OCI-LY7 (cell line): ENCODE measurements around the gene MAP3K3. TPM values are rescaled to one million over a fixed set of nuclear protein-coding genes. Genes with fewer than 3 reads are reported as not detected.

Experiments used
- BruUV-seq: library from RNA; stranded (reverse); fragments of 400-500 nt; replicated peaks from 2 replicates; lab custom pipeline; 2021; lab: Mats Ljungman, UMichigan
- CTCF ChIA-PET: fragments of 300-600 bp; sonication (Branson Sonifier 250); formaldehyde crosslinking; loops from one replicate; lab custom pipeline; 2022; ENCODE audit warnings: antibody characterized with exemption; ENCODE audit not compliant: unreplicated experiment; lab: Charles Lee
- POLR2A ChIA-PET: fragments of 300-600 bp; sonication (Branson Sonifier 250); formaldehyde crosslinking; loops from one replicate; lab custom pipeline; 2022; ENCODE audit warnings: antibody characterized with exemption; lab: Charles Lee
- DNase-seq: peaks from one replicate; pipeline ENCODE4 v3.0.0-alpha.2; 2015; ENCODE audit warnings: low spot score
- H2AFZ ChIP-seq: fragments of 200-600 bp; sonication (generic), shearing (Covaris generic); 2 replicates; pipeline ENCODE4 v1.6.1; 2014; ENCODE audit warnings: mild to moderate bottlenecking, antibody characterized with exemption, low read length, moderate library complexity
- H3K27ac ChIP-seq: fragments of 200-600 bp; sonication (generic); 2 replicates; pipeline ENCODE4 v1.5.1; 2014; ENCODE audit warnings: mixed run types, low read depth, mild to moderate bottlenecking, moderate library complexity, low read length, inconsistent platforms; ENCODE audit not compliant: poor library complexity, severe bottlenecking
- H3K36me3 ChIP-seq: fragments of 200-600 bp; sonication (generic); 2 replicates; pipeline ENCODE4 v1.6.1; 2014; ENCODE audit warnings: mild to moderate bottlenecking, antibody characterized with exemption, low read length, moderate library complexity, mixed read lengths; ENCODE audit not compliant: insufficient read depth
- H3K4me1 ChIP-seq: fragments of 200-600 bp; sonication (generic); 2 replicates; pipeline ENCODE4 v1.5.1; 2014; ENCODE audit warnings: mild to moderate bottlenecking, low read length; ENCODE audit not compliant: insufficient read depth, poor library complexity, severe bottlenecking
- H3K4me2 ChIP-seq: fragments of 200-600 bp; sonication (generic); 2 replicates; pipeline ENCODE4 v1.6.1; 2014; ENCODE audit warnings: mild to moderate bottlenecking, low read length
- H3K4me3 ChIP-seq: fragments of 200-600 bp; sonication (generic); 2 replicates; pipeline ENCODE4 v1.5.1; 2014; ENCODE audit warnings: mild to moderate bottlenecking, low read depth, low read length; ENCODE audit not compliant: poor library complexity, severe bottlenecking
- H3K79me2 ChIP-seq: fragments of 200-600 bp; sonication (generic); 2 replicates; pipeline ENCODE4 v1.6.1; 2016; ENCODE audit warnings: low read depth, mild to moderate bottlenecking, low read length, moderate library complexity, mixed read lengths; ENCODE audit not compliant: insufficient read depth
- H3K9me2 ChIP-seq: fragments of 200-600 bp; sonication (generic); 2 replicates; pipeline ENCODE4 v1.6.1; 2016; ENCODE audit warnings: mild to moderate bottlenecking, low read length, mixed read lengths; ENCODE audit not compliant: insufficient read depth
- H3K9me3 ChIP-seq: fragments of 200-600 bp; sonication (generic); 2 replicates; pipeline ENCODE4 v1.6.1; 2014; ENCODE audit warnings: mild to moderate bottlenecking, mixed run types, low read length, mixed read lengths
- H4K20me1 ChIP-seq: fragments of 200-600 bp; sonication (generic); 2 replicates; pipeline ENCODE4 v1.6.1; 2014; ENCODE audit warnings: mild to moderate bottlenecking, antibody characterized with exemption, low read length, moderate library complexity, mixed read lengths; ENCODE audit not compliant: insufficient read depth
- CTCF ChIP-seq: fragments of 200-600 bp; sonication (generic); conservative IDR thresholded peaks from 2 replicates; pipeline ENCODE4 v1.5.1; 2014; ENCODE audit warnings: mild to moderate bottlenecking, antibody characterized with exemption, low read length, moderate library complexity, mixed read lengths
- EZH2phosphoT487 ChIP-seq: fragments of 200-600 bp; sonication (generic); IDR thresholded peaks from 2 replicates; pipeline ENCODE4 v1.6.1; 2018; ENCODE audit warnings: low read depth, borderline replicate concordance, mild to moderate bottlenecking, mixed run types, antibody characterized with exemption, low read length, moderate library complexity, mixed read lengths
- intact Hi-C: fragments of 100-400 bp; cut with micrococcal nuclease; formaldehyde crosslinking; loops from one replicate; pipeline ENCODE4 v1.10.0; 2022; ENCODE audit not compliant: unreplicated experiment
- total RNA-seq, 2 experiments: library from RNA; depleted of rRNA in 1 of 2; stranded (reverse); fragments of >200 nt in 1 of 2; shearing (Covaris generic) in 1 of 2; gene quantifications; 2 replicates each; pipeline ENCODE4 v1.2.3, GENCODE V29; 2014 to 2022

The MAP3K3 gene
- total RNA-seq, 2 experiments from 2014 or later: 26.0 to 29.0 TPM

DNA sequence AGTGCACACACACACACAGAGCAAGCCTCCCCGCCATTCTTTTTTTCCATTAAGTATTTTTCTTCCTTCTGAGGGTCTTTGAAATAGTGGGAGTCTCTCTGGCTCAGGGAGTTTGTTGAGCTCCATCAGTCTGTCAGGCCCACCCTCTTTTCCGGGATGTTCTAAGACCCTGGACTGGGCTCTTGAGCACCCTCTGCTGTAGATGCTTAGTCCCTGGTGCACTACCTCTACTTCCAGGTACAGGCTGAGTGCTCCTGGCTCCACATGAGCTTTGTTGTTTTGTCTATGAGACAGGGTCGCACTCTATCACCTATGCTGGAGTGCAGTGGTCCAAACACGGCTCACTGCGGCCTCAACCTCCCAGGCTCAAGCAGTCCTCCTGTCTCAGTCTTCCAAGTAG, 57.0 kb downstream of the MAP3K3 start:
- Histone ChIP-seq H3K27ac (no peak overlapping the region), H3K4me3 (no peak overlapping the region), H3K9me2 (no peaks in the 10 kb centered on the region), H4K20me1 (no peaks in the 10 kb centered on the region), H3K36me3 (peaks cover 25% of the 10 kb centered on the region), H2AFZ (no peak overlapping the region), H3K4me2 (no peak overlapping the region), H3K9me3 (no peaks in the 10 kb centered on the region; the same call in 1 of the 2 replicates), H3K4me1 (no peaks in the 10 kb centered on the region), H3K79me2 (no peaks in the 10 kb centered on the region)
- ChIA-PET POLR2A (interaction anchor here (1.8 to 1.9 kb wide), 2 partner anchors 13 to 16 kb away, joined by 4 to 7 read pairs; no protein-coding TSS in a partner anchor), CTCF (no interaction called here)
- no TSS peak for BruUV-seq
- DNase-seq: no peak
- TF ChIP-seq EZH2phosphoT487: no peak
- peak; percentile 57 for TF ChIP-seq CTCF
- intact Hi-C loops: no loop called here

GRCh38 chr17:63680700-63681099, 58.5 kb downstream of the MAP3K3 start:
- no peak for TF ChIP-seq EZH2phosphoT487
- no peak for TF ChIP-seq CTCF
- Histone ChIP-seq H3K36me3 (peaks cover 26% of the 10 kb centered on the region), H2AFZ (no peak overlapping the region), H3K9me2 (no peaks in the 10 kb centered on the region), H3K9me3 (no peaks in the 10 kb centered on the region; the same call in 1 of the 2 replicates), H3K4me3 (no peak overlapping the region), H3K4me2 (no peak overlapping the region), H4K20me1 (no peaks in the 10 kb centered on the region), H3K27ac (no peak overlapping the region), H3K79me2 (no peaks in the 10 kb centered on the region), H3K4me1 (no peaks in the 10 kb centered on the region)
- no peak for DNase-seq
- ChIA-PET CTCF (no interaction called here), POLR2A (interaction anchor here (0.9 to 1.9 kb wide), 3 partner anchors 14 to 569 kb away, joined by 4 to 7 read pairs (median 5); no protein-coding TSS in a partner anchor)
- BruUV-seq: no TSS peak
- intact Hi-C loops: no loop called here

DNA sequence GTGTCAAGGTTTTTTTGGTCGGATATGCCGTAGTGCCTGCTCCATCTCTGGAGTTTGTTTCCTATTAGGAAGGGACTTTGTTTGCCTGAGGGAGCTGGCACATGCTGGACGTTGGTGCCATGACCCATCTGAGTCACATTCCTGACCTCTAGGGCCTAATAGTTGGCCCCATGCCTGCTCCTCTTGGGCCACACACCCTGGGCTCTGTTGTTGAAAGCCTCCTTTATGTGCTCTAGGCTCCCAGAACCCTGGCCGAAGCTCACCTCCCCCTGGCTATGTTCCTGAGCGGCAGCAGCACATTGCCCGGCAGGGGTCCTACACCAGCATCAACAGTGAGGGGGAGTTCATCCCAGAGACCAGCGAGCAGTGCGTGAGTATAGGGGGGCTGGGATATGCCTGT, 59.3 kb downstream of the MAP3K3 start:
- Histone ChIP-seq H3K79me2 (no peaks in the 10 kb centered on the region), H3K27ac (no peak overlapping the region), H4K20me1 (no peaks in the 10 kb centered on the region), H3K9me3 (no peaks in the 10 kb centered on the region; the same call in 1 of the 2 replicates), H3K36me3 (peaks cover 26% of the 10 kb centered on the region), H3K4me3 (no peak overlapping the region), H3K4me1 (no peaks in the 10 kb centered on the region), H3K9me2 (no peaks in the 10 kb centered on the region), H3K4me2 (no peak overlapping the region), H2AFZ (no peak overlapping the region)
- ChIA-PET POLR2A (interaction anchor here (0.6 to 1.8 kb wide), 3 partner anchors 15 to 1059 kb away, joined by 3 to 5 read pairs (median 4); no protein-coding TSS in a partner anchor), CTCF (no interaction called here)
- no peak for TF ChIP-seq EZH2phosphoT487
- no peak for TF ChIP-seq CTCF
- no TSS peak for BruUV-seq
- DNase-seq: no peak
- intact Hi-C loops: no loop called here
